GM04503 (cell line): ENCODE measurements around the gene PPCS.
A peak's percentile ranks its signal among the peaks of the same experiment; 100 is the strongest.

Experiments used
- DNase-seq: peaks from one replicate; pipeline ENCODE4 v3.0.0-alpha.2; 2012; ENCODE audit warnings: low read depth

Gene PPCS

GRCh38 chr1:42456010-42456753 is at the start of gene PPCS, which contains the start of gene ZMYND12:
TSS of gene PPCS (plus strand) at chr1:42456543. CDS start at chr1:42456566, 23 bp downstream.
TSS of gene ZMYND12 (minus strand) at chr1:42456022. CDS start at chr1:42455997, 25 bp downstream.
- peak; percentile 69 for DNase-seq

- DNase-seq: no peak
These were observed 41.5 kb upstream of the PPCS start for GRCh38 chr1:42414551-42415496.

- DNase-seq: no peak
These were observed 39.2 kb upstream of the PPCS start for GRCh38 chr1:42417166-42417565.

- no peak for DNase-seq
These were observed 37.8 kb upstream of the PPCS start for GRCh38 chr1:42418516-42418915.

- DNase-seq: no peak
These were observed 37.1 kb upstream of the PPCS start for GRCh38 chr1:42419126-42419821.

- DNase-seq: no peak
These were observed 36.2 kb upstream of the PPCS start for GRCh38 chr1:42420121-42420520.

- peak; percentile 65 for DNase-seq
These were observed 35.3 kb upstream of the PPCS start for GRCh38 chr1:42420911-42421585.

- DNase-seq: no peak
These were observed 33.6 kb upstream of the PPCS start for GRCh38 chr1:42422737-42423136.

- no peak for DNase-seq
These were observed 32.7 kb upstream of the PPCS start for GRCh38 chr1:42423681-42424080.

GRCh38 chr1:42424201-42424600 is 32.1 kb upstream of the PPCS start:
- no peak for DNase-seq

GRCh38 chr1:42427240-42427639 is 29.1 kb upstream of the PPCS start:
- no peak for DNase-seq

- DNase-seq: peak; percentile 8
These were observed 26.7 kb upstream of the PPCS start for GRCh38 chr1:42429603-42430002.

- no peak for DNase-seq
These were observed 25.8 kb upstream of the PPCS start for GRCh38 chr1:42430286-42431135.

- DNase-seq: no peak
These were observed 24.8 kb upstream of the PPCS start for GRCh38 chr1:42431514-42431913.

GRCh38 chr1:42432714-42433113 is 23.6 kb upstream of the PPCS start:
- no peak for DNase-seq

- no peak for DNase-seq
These were observed 23.0 kb upstream of the PPCS start for GRCh38 chr1:42433369-42433768.

GRCh38 chr1:42434340-42434739 is 22.0 kb upstream of the PPCS start:
- no peak for DNase-seq

- peak; percentile 38 for DNase-seq
These were observed 16.4 kb upstream of the PPCS start for GRCh38 chr1:42439940-42440339.

GRCh38 chr1:42442662-42443061 is 13.7 kb upstream of the PPCS start:
- DNase-seq: no peak

GRCh38 chr1:42449256-42449655 is 7.1 kb upstream of the PPCS start:
- no peak for DNase-seq

- no peak for DNase-seq
These were observed 6.3 kb upstream of the PPCS start for GRCh38 chr1:42450061-42450460.
